K562 (cell line): ENCODE measurements around the gene ZNF408. TPM values are rescaled to one million over a fixed set of nuclear protein-coding genes. Genes with fewer than 3 reads are reported as not detected.

Source experiments
- ATAC-seq: fragments of 200-7000 bp; cut with Tn5 transposase; 3 replicates; pipeline ENCODE4 v1.9.1; 2020; ENCODE audit warnings: moderate library complexity
- BruUV-seq: library from RNA; stranded (reverse); fragments of 400-500 nt; replicated peaks from 2 replicates; lab custom pipeline; 2021; lab: Mats Ljungman, UMichigan
- CTCF ChIA-PET: fragments of 300-600 bp; formaldehyde crosslinking; extraction: SDS; loops from one replicate; lab custom pipeline; 2021; ENCODE audit warnings: low intra/inter-chr PET ratio; lab: Yijun Ruan, JAX
- POLR2A ChIA-PET: fragments of 300-600, 350-650 bp; sonication (Branson Sonifier 250); formaldehyde crosslinking; extraction: SDS; loops from one replicate; lab custom pipeline; 2021; ENCODE audit warnings: antibody characterized with exemption, inconsistent platforms; lab: Yijun Ruan, JAX
- DNase-seq, 4 experiments: peaks; one replicate each; pipeline versions ENCODE4 v3.0.0 to v3.0.0-alpha.2; 2011 to 2018; ENCODE audit warnings: low spot score in 3 of 4, mixed read lengths in 3 of 4; ENCODE audit errors: extremely low read depth in 1 of 4
- FAIRE-seq: peaks from 2 replicates; lab custom pipeline; 2011; peaks lifted over from hg19 to GRCh38; lab: Jason Lieb, UNC
- H2AFZ ChIP-seq: 2 replicates; pipeline ENCODE4 v1.6.0; 2011; ENCODE audit warnings: low read depth, low read length, control low read depth, inconsistent platforms
- H3K27ac ChIP-seq: fragments of 200-600 bp; 3 replicates; pipeline ENCODE4 v1.8.0; 2011; ENCODE audit warnings: low read depth, mild to moderate bottlenecking, control low read depth, inconsistent platforms, low read length, moderate library complexity, mixed read lengths; ENCODE audit errors: extremely low read depth
- H3K27me3 ChIP-seq, 2 experiments: fragments of 300-600 bp in 1 of 2; 2 replicates in 1 of 2; 3 replicates in 1 of 2; pipeline versions ENCODE4 v1.6.0 to v1.8.0; 2011; ENCODE audit warnings: inconsistent platforms in 2 of 2, low read length in 2 of 2, mild to moderate bottlenecking in 1 of 2, mixed read lengths in 1 of 2, moderate library complexity in 1 of 2; ENCODE audit not compliant: control insufficient read depth in 2 of 2, insufficient read depth in 2 of 2
- H3K36me3 ChIP-seq: fragments of 300-600 bp; 3 replicates; pipeline ENCODE4 v1.8.0; 2011; ENCODE audit warnings: mild to moderate bottlenecking, low read length, inconsistent platforms; ENCODE audit not compliant: control insufficient read depth, insufficient read depth
- H3K4me1 ChIP-seq, 2 experiments: fragments of 200-600 bp in 1 of 2; replicated peaks in 1 of 2; 2 replicates in 1 of 2; 3 replicates in 1 of 2; pipeline versions ENCODE4 v1.5.1 to v1.8.0; 2011; ENCODE audit warnings: inconsistent platforms in 2 of 2, low read length in 2 of 2, mild to moderate bottlenecking in 1 of 2, mixed read lengths in 1 of 2, moderate library complexity in 1 of 2; ENCODE audit not compliant: control insufficient read depth in 2 of 2, insufficient read depth in 2 of 2
- H3K4me2 ChIP-seq: 2 replicates; pipeline ENCODE4 v1.6.1; 2011; ENCODE audit warnings: low read length, control low read depth, inconsistent platforms, mixed read lengths; ENCODE audit not compliant: insufficient read depth
- H3K4me3 ChIP-seq: fragments of 200-600 bp; sonication (generic), shearing (Covaris generic); 2 replicates; pipeline ENCODE4 v1.5.1; 2016; ENCODE audit warnings: control low read depth, inconsistent platforms
- H3K79me2 ChIP-seq: fragments of 200-600 bp; 3 replicates; pipeline ENCODE4 v1.8.0; 2011; ENCODE audit warnings: low read length, inconsistent platforms; ENCODE audit not compliant: control insufficient read depth, insufficient read depth
- H3K9ac ChIP-seq, 2 experiments: 2 replicates each; pipeline versions ENCODE4 v1.6.0 to v1.6.1; 2011; ENCODE audit warnings: low read depth in 2 of 2, low read length in 2 of 2, control low read depth in 1 of 2, inconsistent platforms in 1 of 2, mild to moderate bottlenecking in 1 of 2, mixed read lengths in 1 of 2; ENCODE audit not compliant: insufficient read depth in 1 of 2
- H3K9me1 ChIP-seq: one replicate; pipeline ENCODE4 v1.6.0; 2011; ENCODE audit warnings: inconsistent platforms, mild to moderate bottlenecking, low read length, moderate library complexity; ENCODE audit not compliant: control insufficient read depth, insufficient read depth
- H3K9me3 ChIP-seq: replicated peaks from 2 replicates; pipeline ENCODE4 v1.5.1; 2011; ENCODE audit warnings: low read depth, low read length, inconsistent platforms; ENCODE audit not compliant: control insufficient read depth, insufficient read depth
- H4K20me1 ChIP-seq: replicated peaks from 2 replicates; pipeline ENCODE4 v1.6.1; 2011; ENCODE audit warnings: low read length, inconsistent platforms, mixed read lengths; ENCODE audit not compliant: control insufficient read depth, insufficient read depth
- ARID3A ChIP-seq: IDR thresholded peaks from 2 replicates; pipeline ENCODE4 v1.6.1; 2012; ENCODE audit warnings: low read depth, low read length, improper control_type of control experiment, borderline replicate concordance
- CHD1 ChIP-seq: fragments of 200-600 bp; sonication (generic); IDR thresholded peaks from one replicate; pipeline ENCODE4 v1.6.1; 2012; ENCODE audit warnings: mild to moderate bottlenecking, moderate library complexity, low read length, inconsistent platforms
- JUNB ChIP-seq: fragments of 450-650 bp; formaldehyde crosslinking; conservative IDR thresholded peaks from 2 replicates; pipeline ENCODE4 v1.4.0; 2020; ENCODE audit warnings: mild to moderate bottlenecking
- MCM5 ChIP-seq: fragments of 450-650 bp; IDR thresholded peaks from 2 replicates; pipeline ENCODE4 v1.6.1; 2016; ENCODE audit warnings: low read depth
- NONO ChIP-seq, 2 experiments: fragments of 200-400 bp in 1 of 2; fragments of 450-650 bp in 1 of 2; formaldehyde crosslinking in 1 of 2; IDR thresholded peaks; 2 replicates each; pipeline ENCODE4 v1.6.1; 2017; ENCODE audit warnings: low read depth in 2 of 2, mild to moderate bottlenecking in 2 of 2, moderate library complexity in 2 of 2, low read length in 1 of 2
- POLR2A ChIP-seq: fragments of 450-650 bp; conservative IDR thresholded peaks from 2 replicates; pipeline ENCODE4 v1.6.1; 2016
- PYGO2 ChIP-seq: fragments of 450-650 bp; IDR thresholded peaks from 2 replicates; pipeline ENCODE4 v1.6.1; 2016; ENCODE audit warnings: mild to moderate bottlenecking, missing genetic modification characterization, moderate library complexity, missing compliant biosample characterization
- TAL1 ChIP-seq: fragments of 450-650 bp; IDR thresholded peaks from 2 replicates; pipeline ENCODE4 v1.6.1; 2016; ENCODE audit warnings: mild to moderate bottlenecking
- ZBTB40 ChIP-seq, 2 experiments: fragments of 450-650 bp in 1 of 2; sonication (generic) in 1 of 2; formaldehyde crosslinking in 1 of 2; IDR thresholded peaks; 2 replicates each; pipeline versions ENCODE4 v1.7.1 to v1.9.0; 2016 to 2022; ENCODE audit warnings: inconsistent platforms in 1 of 2, mild to moderate bottlenecking in 1 of 2, missing genetic modification reagents in 1 of 2
- ZBTB7A ChIP-seq: IDR thresholded peaks from 2 replicates; pipeline ENCODE4 v1.6.1; 2011; ENCODE audit warnings: low read depth, mild to moderate bottlenecking, low read length, moderate library complexity, borderline replicate concordance; ENCODE audit not compliant: control insufficient read depth
- WGBS: fragments of 100-300 bp; shearing (Covaris generic); methylation state at CpG from one replicate; pipeline ENCODE4 v1.1.6; 2016; ENCODE audit warnings: low coverage, mixed read lengths; ENCODE audit not compliant: insufficient coverage; ENCODE audit errors: missing lambda C conversion rate; 5-methylcytosine and 5-hydroxymethylcytosine counted together
- in situ Hi-C: fragments of 300-500 bp; cut with MboI; formaldehyde crosslinking; loops from 4 replicates; pipeline ENCODE4 v1.15.0; 2018; ENCODE audit warnings: inconsistent platforms, mixed read lengths
- intact Hi-C: fragments of 100-400 bp; cut with micrococcal nuclease; formaldehyde crosslinking; loops from 2 replicates; pipeline ENCODE4 v1.14.2; 2022
- polyA plus RNA-seq, 8 experiments: library from polyadenylated mRNA; depleted of rRNA in 4 of 8; stranded (reverse) in 5 of 8; unstranded in 3 of 8; fragments of >200 nt; fragmentation: Nextera tagmentation in 2 of 8; fragmentation: Illumina TruSeq in 1 of 8; extraction: Ambion mirVana in 2 of 8; extraction: Trizol in 1 of 8; gene quantifications; 2 replicates each; pipeline versions ENCODE4 v1.2.1 to v1.2.3, GENCODE V29; 2011 to 2014; ENCODE audit warnings: inconsistent platforms in 1 of 8, missing spikeins in 1 of 8
- total RNA-seq, 7 experiments: library from RNA; depleted of rRNA in 6 of 7; stranded (reverse); fragments of >200 nt in 6 of 7; fragmentation: Illumina TruSeq in 2 of 7; extraction: Trizol in 2 of 7; gene quantifications; 2 replicates each; pipeline versions ENCODE4 v1.2.1 to v1.2.3, GENCODE V29; 2011 to 2021; ENCODE audit warnings: low replicate concordance in 1 of 7

The ZNF408 gene
- total and polyA plus RNA-seq, 9 of the 15 experiments (the other 6 are each of a cell fraction or from before 2014, with no cell fraction given) = 0.15 to 18.4 (median 7.4) TPM

GRCh38 chr11:46686886-46687795 lies 13.7 kb upstream of the ZNF408 start:
- ATAC-seq (no peak), DNase-seq (no peak), FAIRE-seq (no peak)
- H3K9ac ChIP-seq = no peak overlapping the region; a peak in 1 of 4 replicates
- no peak overlapping the region for H2AFZ ChIP-seq
- no peaks in the 10 kb centered on the region for H3K9me1 ChIP-seq
- H3K4me3 ChIP-seq = no peak overlapping the region
- intact Hi-C loops = no loop called here
- H3K36me3 ChIP-seq = peaks cover 21% of the 10 kb centered on the region; the same call in 2 of the 3 replicates
- H4K20me1 ChIP-seq = no peaks in the 10 kb centered on the region
- H3K4me1 ChIP-seq = no peaks in the 10 kb centered on the region; a peak in 1 of 5 replicates
- H3K27me3 ChIP-seq = no peaks in the 10 kb centered on the region
- no peak overlapping the region for H3K27ac ChIP-seq
- H3K79me2 ChIP-seq = no peaks in the 10 kb centered on the region
- in situ Hi-C loops = no loop called here
- ChIA-PET CTCF (no interaction called here), POLR2A (interaction anchor here (0.5 to 1.0 kb wide), 7 partner anchors 9 to 286 kb away, joined by 3 to 4 read pairs (median 3); no protein-coding TSS in a partner anchor)
- H3K9me3 ChIP-seq = no peaks in the 10 kb centered on the region
- H3K4me2 ChIP-seq = no peak overlapping the region
- 81% methylated on average over 15 of the region's 15 CpGs for WGBS
- no TSS peak for BruUV-seq
- TF ChIP-seq ZBTB40 (IDR thresholded peaks at IDR 0.05) (no peak), ZBTB40 (CRISPR knock-in tag; IDR thresholded peaks at IDR 0.05) (no peak), PYGO2 (tag) (no peak), JUNB (CRISPR knock-in tag) (no peak), POLR2A (no peak), MCM5 (no peak), ARID3A (no peak), ZBTB7A (no peak), NONO (IDR thresholded peaks at IDR 0.05; ENCODE audit: low read depth in 2 of 2, low read length in 1 of 2) (no peak), TAL1 (no peak), CHD1 (no peak)
